HEK293 (cell line): ENCODE results near the gene SLC25A26.

Source experiments
- CTCF ChIA-PET: fragments of 350-600 bp; formaldehyde crosslinking; extraction: SDS; loops from one replicate; lab custom pipeline; 2021; ENCODE audit warnings: antibody characterized with exemption; lab: Yijun Ruan, JAX
- POLR2A ChIA-PET: fragments of 300-600 bp; formaldehyde crosslinking; extraction: SDS; loops from one replicate; lab custom pipeline; 2020; ENCODE audit warnings: antibody characterized with exemption, inconsistent platforms; lab: Yijun Ruan, JAX
- H3K27ac ChIP-seq: fragments of 200-500 bp; sonication (Bioruptor generic); 2 replicates; pipeline ENCODE4 v1.5.1; 2014; ENCODE audit warnings: low read depth, low read length, control low read depth, inconsistent platforms; ENCODE audit errors: extremely low read depth
- H3K36me3 ChIP-seq, 2 experiments: fragments of 200-500 bp in 1 of 2; sonication (Bioruptor generic) in 1 of 2; 1 replicate in 1 of 2; 2 replicates in 1 of 2; pipeline ENCODE4 v1.5.1; 2014 to 2017; ENCODE audit warnings: inconsistent platforms in 2 of 2, low read length in 2 of 2; ENCODE audit not compliant: control insufficient read depth in 2 of 2, insufficient read depth in 1 of 2
- H3K4me1 ChIP-seq: fragments of 200-500 bp; sonication (Bioruptor generic); 2 replicates; pipeline ENCODE4 v1.5.1; 2014; ENCODE audit warnings: mild to moderate bottlenecking, low read length, inconsistent platforms; ENCODE audit not compliant: control insufficient read depth, insufficient read depth
- H3K4me3 ChIP-seq: 2 replicates; pipeline ENCODE4 v1.5.1; 2011; ENCODE audit warnings: low read depth, mild to moderate bottlenecking, control low read depth, low read length, moderate library complexity
- H3K9me3 ChIP-seq: fragments of 200-500 bp; sonication (Bioruptor generic); 2 replicates; pipeline ENCODE4 v1.5.1; 2014; ENCODE audit warnings: low read depth, low read length, inconsistent platforms; ENCODE audit not compliant: control insufficient read depth, insufficient read depth
- GLIS2 ChIP-seq: fragments of 450-650 bp; formaldehyde crosslinking; IDR thresholded peaks from 2 replicates; pipeline ENCODE4 v1.5.1; 2016; ENCODE audit warnings: missing biosample characterization, missing genetic modification characterization
- HOXA7 ChIP-seq: sonication (generic); formaldehyde crosslinking; IDR thresholded peaks from 2 replicates; pipeline ENCODE4 v1.8.1; 2022; ENCODE audit warnings: missing genetic modification reagents, borderline replicate concordance
- HOXC10 ChIP-seq: sonication (generic); formaldehyde crosslinking; IDR thresholded peaks from 2 replicates; pipeline ENCODE4 v1.8.1; 2023; ENCODE audit warnings: mild to moderate bottlenecking, missing genetic modification reagents
- KLF16 ChIP-seq: fragments of 450-650 bp; formaldehyde crosslinking; IDR thresholded peaks from 2 replicates; pipeline ENCODE4 v1.5.1; 2017; ENCODE audit warnings: missing biosample characterization, missing genetic modification characterization
- KLF8 ChIP-seq: fragments of 450-650 bp; formaldehyde crosslinking; IDR thresholded peaks from 2 replicates; pipeline ENCODE4 v1.5.1; 2016; ENCODE audit warnings: missing biosample characterization, missing genetic modification characterization
- ZEB2 ChIP-seq: fragments of 450-650 bp; formaldehyde crosslinking; IDR thresholded peaks from 2 replicates; pipeline ENCODE4 v1.5.1; 2016; ENCODE audit warnings: missing biosample characterization, missing genetic modification characterization
- ZNF121 ChIP-seq: fragments of 450-650 bp; formaldehyde crosslinking; IDR thresholded peaks from 2 replicates; pipeline ENCODE4 v1.5.1; 2016; ENCODE audit warnings: missing biosample characterization, missing genetic modification characterization
- ZNF211 ChIP-seq: fragments of 450-650 bp; formaldehyde crosslinking; IDR thresholded peaks from 2 replicates; pipeline ENCODE4 v1.5.1; 2016; ENCODE audit warnings: low read depth, missing biosample characterization, missing genetic modification characterization
- ZNF24 ChIP-seq: fragments of 450-650 bp; formaldehyde crosslinking; IDR thresholded peaks from 2 replicates; pipeline ENCODE4 v1.5.1; 2016; ENCODE audit warnings: missing biosample characterization, missing genetic modification characterization
- ZNF324 ChIP-seq: fragments of 450-650 bp; formaldehyde crosslinking; IDR thresholded peaks from 2 replicates; pipeline ENCODE4 v1.5.1; 2016; ENCODE audit warnings: missing biosample characterization, missing genetic modification characterization
- ZNF544 ChIP-seq: fragments of 450-650 bp; formaldehyde crosslinking; IDR thresholded peaks from 2 replicates; pipeline ENCODE4 v1.5.0; 2017; ENCODE audit warnings: missing biosample characterization, missing genetic modification characterization
- ZNF548 ChIP-seq: fragments of 450-650 bp; formaldehyde crosslinking; IDR thresholded peaks from 2 replicates; pipeline ENCODE4 v1.5.1; 2016; ENCODE audit warnings: missing biosample characterization, missing genetic modification characterization
- ZNF624 ChIP-seq: fragments of 450-650 bp; formaldehyde crosslinking; IDR thresholded peaks from 2 replicates; pipeline ENCODE4 v1.5.1; 2017; ENCODE audit warnings: missing biosample characterization, missing genetic modification characterization
- ZNF629 ChIP-seq: fragments of 450-650 bp; formaldehyde crosslinking; IDR thresholded peaks from 2 replicates; pipeline ENCODE4 v1.5.1; 2017; ENCODE audit warnings: missing biosample characterization, missing genetic modification characterization
- ZSCAN30 ChIP-seq: fragments of 450-650 bp; IDR thresholded peaks from 2 replicates; pipeline ENCODE4 v1.5.1; 2018; ENCODE audit warnings: missing biosample characterization, mild to moderate bottlenecking, missing genetic modification characterization, moderate library complexity
- TF ChIP-seq, protein P1 (sequence below): fragments of 450-650 bp; formaldehyde crosslinking; IDR thresholded peaks from 2 replicates; pipeline ENCODE4 v1.5.1; 2016; ENCODE audit warnings: missing biosample characterization, missing genetic modification characterization
- TF ChIP-seq, protein P2 (sequence below): fragments of 450-650 bp; formaldehyde crosslinking; IDR thresholded peaks from 2 replicates; pipeline ENCODE4 v1.5.1; 2016; ENCODE audit warnings: missing biosample characterization, missing genetic modification characterization
- TF ChIP-seq, protein P3 (sequence below): fragments of 450-650 bp; formaldehyde crosslinking; conservative IDR thresholded peaks from 2 replicates; pipeline ENCODE4 v1.5.1; 2016; ENCODE audit warnings: low read depth, missing biosample characterization, missing genetic modification characterization

The SLC25A26 gene

DNA sequence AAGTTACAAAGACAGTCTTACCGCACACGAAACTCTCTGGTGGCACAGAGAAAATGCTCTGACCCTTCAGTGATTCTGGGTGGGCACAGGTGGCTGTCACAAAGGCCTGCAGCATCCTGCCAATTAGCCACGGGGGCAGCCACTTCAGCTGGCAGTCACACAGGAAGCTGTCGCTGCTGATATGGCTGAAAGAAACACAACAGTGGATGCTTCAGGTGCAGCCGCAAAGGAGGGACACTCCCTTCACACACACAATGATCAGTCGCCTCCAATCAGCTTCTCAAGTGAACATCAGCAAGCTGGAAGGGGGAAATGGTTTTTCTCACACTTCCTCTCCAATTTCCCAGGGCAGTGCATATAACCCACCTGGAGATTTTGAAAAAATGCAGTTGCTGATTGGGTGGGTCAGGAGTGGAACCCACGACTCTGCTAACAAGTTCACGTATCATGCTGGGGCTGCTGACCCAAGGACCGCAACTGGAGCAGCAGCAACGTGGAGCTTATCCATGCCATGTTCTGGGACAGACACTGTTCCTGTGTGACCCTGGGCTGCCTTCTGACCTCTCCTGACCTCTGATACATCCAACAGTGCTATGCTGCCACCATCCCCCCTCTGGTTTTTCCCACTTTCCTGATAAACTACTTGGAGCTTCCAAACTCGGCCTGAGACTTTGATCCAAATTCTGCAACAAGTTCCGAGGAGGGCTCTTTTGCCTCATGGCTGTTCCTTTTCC is 173.4 kb downstream of the SLC25A26 start:
- ChIA-PET POLR2A (no interaction called here), CTCF (interaction anchor here (2.0 kb wide), 1 partner anchor 16 kb away, joined by 10 read pairs; no protein-coding TSS in a partner anchor)
- no peak overlapping the region for H3K27ac ChIP-seq

DNA sequence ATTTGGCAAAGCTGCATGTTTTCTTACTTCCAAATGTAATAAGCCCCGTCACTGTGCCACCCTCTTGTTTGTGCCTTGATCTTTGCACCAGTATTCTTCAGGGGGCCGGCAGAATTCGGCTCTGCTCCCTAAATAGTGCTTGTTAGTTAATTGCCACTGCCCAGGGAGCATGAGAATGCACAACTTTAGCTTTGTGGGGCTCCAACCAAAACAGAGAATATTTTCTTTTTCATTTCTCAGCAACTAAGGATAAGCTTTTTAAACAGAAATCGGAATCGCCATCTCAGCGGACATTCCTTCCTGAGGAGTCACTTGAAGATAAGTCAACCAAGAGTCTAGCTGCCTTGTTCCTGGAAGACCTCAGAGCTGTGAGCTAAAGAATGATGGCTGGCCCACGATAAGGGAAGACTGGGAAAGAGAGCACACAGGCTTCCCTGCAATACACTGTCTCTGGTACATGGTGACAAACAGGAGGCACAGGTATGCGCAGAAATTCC is 174.0 kb downstream of the SLC25A26 start:
- CTCF ChIA-PET = interaction anchor here (2.0 kb wide), 1 partner anchor 17 kb away, joined by 10 read pairs; no protein-coding TSS in a partner anchor
- no peak overlapping the region for H3K4me3 ChIP-seq
- POLR2A ChIA-PET = no interaction called here

More for the DNA sequence above, 173.4 kb downstream of the SLC25A26 start:
- H3K4me3 ChIP-seq = no peak overlapping the region
- H3K36me3 ChIP-seq = peaks cover 0 to 79% of the 10 kb centered on the region in 2 experiments; a peak in 1 of 3 replicates
- H3K9me3 ChIP-seq = no peaks in the 10 kb centered on the region
- no peaks in the 10 kb centered on the region for H3K4me1 ChIP-seq
- TF ChIP-seq GLIS2 (tag by site-specific recombination) (no peak), KLF8 (no peak), ZNF624 (tag by site-specific recombination) (no peak)

More for the DNA sequence above, 174.0 kb downstream of the SLC25A26 start:
- H3K36me3 ChIP-seq = peaks cover 0 to 80% of the 10 kb centered on the region in 2 experiments; a peak in 1 of 3 replicates
- TF ChIP-seq KLF16 (no peak), ZNF629 (tag by site-specific recombination) (no peak), HOXC10 (CRISPR knock-in tag) (no peak), ZNF324 (no peak), ZNF24 (tag by site-specific recombination) (no peak), HOXA7 (CRISPR knock-in tag) (no peak), ZNF121 (tag by site-specific recombination) (no peak), ZSCAN30 (tag by site-specific recombination) (no peak), ZEB2 (tag by site-specific recombination) (no peak), ZNF548 (tag by site-specific recombination) (no peak), ZNF211 (tag by site-specific recombination) (no peak), ZNF544 (tag by site-specific recombination) (no peak)
- TF ChIP-seq, protein P1, sequence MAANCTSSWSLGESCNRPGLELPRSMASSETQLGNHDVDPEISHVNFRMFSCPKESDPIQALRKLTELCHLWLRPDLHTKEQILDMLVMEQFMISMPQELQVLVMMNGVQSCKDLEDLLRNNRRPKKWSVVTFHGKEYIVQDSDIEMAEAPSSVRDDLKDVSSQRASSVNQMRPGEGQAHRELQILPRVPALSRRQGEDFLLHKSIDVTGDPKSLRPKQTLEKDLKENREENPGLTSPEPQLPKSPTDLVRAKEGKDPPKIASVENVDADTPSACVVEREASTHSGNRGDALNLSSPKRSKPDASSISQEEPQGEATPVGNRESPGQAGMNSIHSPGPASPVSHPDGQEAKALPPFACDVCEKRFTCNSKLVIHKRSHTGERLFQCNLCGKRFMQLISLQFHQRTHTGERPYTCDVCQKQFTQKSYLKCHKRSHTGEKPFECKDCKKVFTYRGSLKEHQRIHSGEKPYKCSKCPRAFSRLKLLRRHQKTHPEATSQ = no peak
- TF ChIP-seq, protein P2, sequence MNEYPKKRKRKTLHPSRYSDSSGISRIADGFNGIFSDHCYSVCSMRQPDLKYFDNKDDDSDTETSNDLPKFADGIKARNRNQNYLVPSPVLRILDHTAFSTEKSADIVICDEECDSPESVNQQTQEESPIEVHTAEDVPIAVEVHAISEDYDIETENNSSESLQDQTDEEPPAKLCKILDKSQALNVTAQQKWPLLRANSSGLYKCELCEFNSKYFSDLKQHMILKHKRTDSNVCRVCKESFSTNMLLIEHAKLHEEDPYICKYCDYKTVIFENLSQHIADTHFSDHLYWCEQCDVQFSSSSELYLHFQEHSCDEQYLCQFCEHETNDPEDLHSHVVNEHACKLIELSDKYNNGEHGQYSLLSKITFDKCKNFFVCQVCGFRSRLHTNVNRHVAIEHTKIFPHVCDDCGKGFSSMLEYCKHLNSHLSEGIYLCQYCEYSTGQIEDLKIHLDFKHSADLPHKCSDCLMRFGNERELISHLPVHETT (tag by site-specific recombination) = no peak
- TF ChIP-seq, protein P3, sequence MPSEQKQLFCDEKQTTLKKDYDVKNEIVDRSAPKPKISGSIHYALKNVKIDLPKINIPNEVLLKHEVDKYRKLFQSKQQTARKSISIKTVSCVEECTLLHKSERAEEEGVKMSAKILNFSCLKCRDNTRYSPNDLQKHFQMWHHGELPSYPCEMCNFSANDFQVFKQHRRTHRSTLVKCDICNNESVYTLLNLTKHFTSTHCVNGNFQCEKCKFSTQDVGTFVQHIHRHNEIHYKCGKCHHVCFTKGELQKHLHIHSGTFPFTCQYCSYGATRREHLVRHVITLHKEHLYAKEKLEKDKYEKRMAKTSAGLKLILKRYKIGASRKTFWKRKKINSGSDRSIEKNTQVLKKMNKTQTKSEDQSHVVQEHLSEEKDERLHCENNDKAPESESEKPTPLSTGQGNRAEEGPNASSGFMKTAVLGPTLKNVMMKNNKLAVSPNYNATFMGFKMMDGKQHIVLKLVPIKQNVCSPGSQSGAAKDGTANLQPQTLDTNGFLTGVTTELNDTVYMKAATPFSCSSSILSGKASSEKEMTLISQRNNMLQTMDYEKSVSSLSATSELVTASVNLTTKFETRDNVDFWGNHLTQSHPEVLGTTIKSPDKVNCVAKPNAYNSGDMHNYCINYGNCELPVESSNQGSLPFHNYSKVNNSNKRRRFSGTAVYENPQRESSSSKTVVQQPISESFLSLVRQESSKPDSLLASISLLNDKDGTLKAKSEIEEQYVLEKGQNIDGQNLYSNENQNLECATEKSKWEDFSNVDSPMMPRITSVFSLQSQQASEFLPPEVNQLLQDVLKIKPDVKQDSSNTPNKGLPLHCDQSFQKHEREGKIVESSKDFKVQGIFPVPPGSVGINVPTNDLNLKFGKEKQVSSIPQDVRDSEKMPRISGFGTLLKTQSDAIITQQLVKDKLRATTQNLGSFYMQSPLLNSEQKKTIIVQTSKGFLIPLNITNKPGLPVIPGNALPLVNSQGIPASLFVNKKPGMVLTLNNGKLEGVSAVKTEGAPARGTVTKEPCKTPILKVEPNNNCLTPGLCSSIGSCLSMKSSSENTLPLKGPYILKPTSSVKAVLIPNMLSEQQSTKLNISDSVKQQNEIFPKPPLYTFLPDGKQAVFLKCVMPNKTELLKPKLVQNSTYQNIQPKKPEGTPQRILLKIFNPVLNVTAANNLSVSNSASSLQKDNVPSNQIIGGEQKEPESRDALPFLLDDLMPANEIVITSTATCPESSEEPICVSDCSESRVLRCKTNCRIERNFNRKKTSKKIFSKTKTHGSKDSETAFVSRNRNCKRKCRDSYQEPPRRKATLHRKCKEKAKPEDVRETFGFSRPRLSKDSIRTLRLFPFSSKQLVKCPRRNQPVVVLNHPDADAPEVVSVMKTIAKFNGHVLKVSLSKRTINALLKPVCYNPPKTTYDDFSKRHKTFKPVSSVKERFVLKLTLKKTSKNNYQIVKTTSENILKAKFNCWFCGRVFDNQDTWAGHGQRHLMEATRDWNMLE (tag by site-specific recombination) = no peak
- no peak overlapping the region for H3K27ac ChIP-seq
- no peaks in the 10 kb centered on the region for H3K4me1 ChIP-seq
- no peaks in the 10 kb centered on the region for H3K9me3 ChIP-seq
